Testis (tissue), 2 donors: ENCODE measurements around the gene CDC42BPB.

Source experiments
- POLR2A ChIP-seq: fragments of 450-650 bp; IDR thresholded peaks from one replicate; pipeline ENCODE4 v1.6.1; 2017; ENCODE audit warnings: antibody characterized with exemption, mild to moderate bottlenecking, moderate library complexity
- TF ChIP-seq, protein P1 (sequence below), 3 experiments: fragments of 450-650 bp in 2 of 3; fragments of 200-600 bp in 1 of 3; sonication (generic) in 1 of 3; IDR thresholded peaks; one replicate each; pipeline ENCODE4 v1.5.1; 2016 to 2019; ENCODE audit warnings: antibody characterized with exemption in 3 of 3, mild to moderate bottlenecking in 2 of 3, moderate library complexity in 1 of 3

GRCh38 chr14:102917056-102917385 is 140.3 kb downstream of the CDC42BPB start:
- TF ChIP-seq, protein P1, sequence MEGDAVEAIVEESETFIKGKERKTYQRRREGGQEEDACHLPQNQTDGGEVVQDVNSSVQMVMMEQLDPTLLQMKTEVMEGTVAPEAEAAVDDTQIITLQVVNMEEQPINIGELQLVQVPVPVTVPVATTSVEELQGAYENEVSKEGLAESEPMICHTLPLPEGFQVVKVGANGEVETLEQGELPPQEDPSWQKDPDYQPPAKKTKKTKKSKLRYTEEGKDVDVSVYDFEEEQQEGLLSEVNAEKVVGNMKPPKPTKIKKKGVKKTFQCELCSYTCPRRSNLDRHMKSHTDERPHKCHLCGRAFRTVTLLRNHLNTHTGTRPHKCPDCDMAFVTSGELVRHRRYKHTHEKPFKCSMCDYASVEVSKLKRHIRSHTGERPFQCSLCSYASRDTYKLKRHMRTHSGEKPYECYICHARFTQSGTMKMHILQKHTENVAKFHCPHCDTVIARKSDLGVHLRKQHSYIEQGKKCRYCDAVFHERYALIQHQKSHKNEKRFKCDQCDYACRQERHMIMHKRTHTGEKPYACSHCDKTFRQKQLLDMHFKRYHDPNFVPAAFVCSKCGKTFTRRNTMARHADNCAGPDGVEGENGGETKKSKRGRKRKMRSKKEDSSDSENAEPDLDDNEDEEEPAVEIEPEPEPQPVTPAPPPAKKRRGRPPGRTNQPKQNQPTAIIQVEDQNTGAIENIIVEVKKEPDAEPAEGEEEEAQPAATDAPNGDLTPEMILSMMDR (IDR thresholded peaks at IDR 0.05): no peak
- TF ChIP-seq POLR2A: no peak
